Measurements from ENCODE around the gene USP31.

The USP31 gene

DNA sequence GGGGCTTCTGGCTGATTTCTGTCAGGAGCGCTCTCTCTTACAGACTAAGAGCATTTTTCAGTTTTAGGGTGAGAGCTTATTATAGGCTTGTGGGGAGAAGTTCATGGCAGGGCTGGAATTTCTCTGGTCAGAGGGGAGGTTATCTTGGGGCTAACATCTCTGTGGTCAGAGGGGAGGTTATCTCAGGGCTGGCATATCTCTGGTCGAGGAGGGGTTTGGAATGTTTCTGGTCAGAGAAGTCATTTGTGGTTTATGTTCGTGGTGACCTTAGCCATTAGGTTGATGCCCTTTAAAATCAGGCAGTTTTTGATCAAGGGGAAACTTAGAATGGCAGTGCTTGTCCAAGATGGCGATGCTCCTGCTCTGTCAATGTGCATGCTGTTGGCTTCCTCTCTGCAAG lies 10.8 kb upstream of the USP31 start:
- TF ChIP-seq, protein P1, sequence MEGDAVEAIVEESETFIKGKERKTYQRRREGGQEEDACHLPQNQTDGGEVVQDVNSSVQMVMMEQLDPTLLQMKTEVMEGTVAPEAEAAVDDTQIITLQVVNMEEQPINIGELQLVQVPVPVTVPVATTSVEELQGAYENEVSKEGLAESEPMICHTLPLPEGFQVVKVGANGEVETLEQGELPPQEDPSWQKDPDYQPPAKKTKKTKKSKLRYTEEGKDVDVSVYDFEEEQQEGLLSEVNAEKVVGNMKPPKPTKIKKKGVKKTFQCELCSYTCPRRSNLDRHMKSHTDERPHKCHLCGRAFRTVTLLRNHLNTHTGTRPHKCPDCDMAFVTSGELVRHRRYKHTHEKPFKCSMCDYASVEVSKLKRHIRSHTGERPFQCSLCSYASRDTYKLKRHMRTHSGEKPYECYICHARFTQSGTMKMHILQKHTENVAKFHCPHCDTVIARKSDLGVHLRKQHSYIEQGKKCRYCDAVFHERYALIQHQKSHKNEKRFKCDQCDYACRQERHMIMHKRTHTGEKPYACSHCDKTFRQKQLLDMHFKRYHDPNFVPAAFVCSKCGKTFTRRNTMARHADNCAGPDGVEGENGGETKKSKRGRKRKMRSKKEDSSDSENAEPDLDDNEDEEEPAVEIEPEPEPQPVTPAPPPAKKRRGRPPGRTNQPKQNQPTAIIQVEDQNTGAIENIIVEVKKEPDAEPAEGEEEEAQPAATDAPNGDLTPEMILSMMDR (IDR thresholded peaks at IDR 0.05; ENCODE audit: control insufficient read depth, insufficient read depth, low read depth, low read length, missing control alignments) = no peak

DNA sequence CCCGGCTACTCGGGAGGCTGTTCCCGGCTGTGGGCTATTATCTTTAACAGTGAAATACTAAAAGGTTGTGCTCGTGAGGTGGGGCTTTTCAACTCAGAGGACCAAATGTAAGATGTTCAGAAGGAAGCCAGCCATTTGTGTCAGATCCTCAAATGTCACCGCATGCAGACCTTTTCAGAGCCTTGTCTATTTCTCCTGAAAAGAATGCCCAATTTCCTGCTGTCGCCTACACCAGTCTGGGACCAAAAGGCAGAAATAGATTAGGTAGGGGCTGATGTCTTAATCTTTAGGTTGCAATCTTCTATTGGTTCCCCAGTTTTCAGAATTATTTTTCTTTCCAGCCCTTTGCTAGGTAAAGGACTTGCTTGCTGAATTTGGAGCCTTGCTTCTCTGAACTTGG lies 8.9 kb upstream of the USP31 start:
- no peak overlapping the region for H3K4me3 ChIP-seq (ENCODE audit: control insufficient read depth, low read depth, low read length)
- TF ChIP-seq, protein P1 (IDR thresholded peaks at IDR 0.05; ENCODE audit: control insufficient read depth, insufficient read depth, low read depth, low read length, missing control alignments) = no peak
- DNase-seq (ENCODE audit: low read depth) = no peak

More for the DNA sequence above, 10.8 kb upstream of the USP31 start:
- DNase-seq (ENCODE audit: low read depth) = no peak
- H3K4me3 ChIP-seq (ENCODE audit: control insufficient read depth, low read depth, low read length) = no peak overlapping the region

DNA sequence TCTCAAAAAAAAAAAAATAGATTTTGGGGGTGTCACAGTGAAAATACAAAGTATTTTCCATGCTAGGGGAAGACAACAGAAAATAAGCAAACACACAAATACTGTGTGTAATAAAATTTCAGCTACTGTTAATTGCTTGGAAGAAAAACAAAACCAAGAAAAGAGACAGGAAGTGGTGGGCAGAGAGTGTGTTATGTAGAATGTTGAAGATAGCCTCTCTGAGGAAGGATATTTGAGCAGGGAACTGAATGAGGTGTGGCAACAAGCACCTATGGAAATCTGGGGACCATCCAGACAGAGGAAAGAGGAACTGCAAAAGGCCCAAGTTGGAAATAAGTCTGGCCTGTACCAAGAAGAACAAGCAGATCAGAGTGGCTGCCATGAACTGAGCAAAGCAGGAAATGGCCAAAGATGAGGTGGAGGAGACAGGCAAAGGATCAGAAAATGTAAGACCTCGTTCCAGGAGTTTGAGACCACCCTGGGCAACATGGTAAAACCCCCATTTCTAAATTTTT lies 7.8 kb upstream of the USP31 start:
- no peak overlapping the region for H3K4me3 ChIP-seq (ENCODE audit: control insufficient read depth, low read depth, low read length)
- TF ChIP-seq, protein P1 (IDR thresholded peaks at IDR 0.05; ENCODE audit: control insufficient read depth, insufficient read depth, low read depth, low read length, missing control alignments) = no peak
- DNase-seq (ENCODE audit: low read depth) = no peak

DNA sequence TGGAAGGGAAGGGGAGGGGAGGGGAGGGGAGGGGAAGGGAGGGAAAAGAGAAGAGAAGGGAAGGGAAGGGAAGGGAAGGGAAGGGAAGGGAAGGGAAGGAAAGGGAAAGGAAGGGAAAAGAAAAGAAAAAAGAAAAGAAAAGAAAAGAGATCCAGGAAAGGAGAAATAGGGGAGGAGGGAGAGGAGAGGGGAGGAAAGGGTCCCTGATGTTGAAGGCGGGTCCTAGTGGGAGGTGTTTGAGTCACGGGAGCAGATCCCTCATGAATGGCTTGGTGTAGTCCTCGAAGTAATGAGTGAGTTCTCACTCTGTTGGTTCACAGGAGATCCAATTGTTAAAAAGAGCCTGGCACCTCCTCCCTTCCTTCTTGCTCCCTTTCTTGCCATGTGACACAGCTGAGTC lies 6.9 kb upstream of the USP31 start:
- H3K4me3 ChIP-seq (ENCODE audit: control insufficient read depth, low read depth, low read length) = no peak overlapping the region
- no peak for DNase-seq (ENCODE audit: low read depth)
- TF ChIP-seq, protein P1 (IDR thresholded peaks at IDR 0.05; ENCODE audit: control insufficient read depth, insufficient read depth, low read depth, low read length, missing control alignments) = no peak

DNA sequence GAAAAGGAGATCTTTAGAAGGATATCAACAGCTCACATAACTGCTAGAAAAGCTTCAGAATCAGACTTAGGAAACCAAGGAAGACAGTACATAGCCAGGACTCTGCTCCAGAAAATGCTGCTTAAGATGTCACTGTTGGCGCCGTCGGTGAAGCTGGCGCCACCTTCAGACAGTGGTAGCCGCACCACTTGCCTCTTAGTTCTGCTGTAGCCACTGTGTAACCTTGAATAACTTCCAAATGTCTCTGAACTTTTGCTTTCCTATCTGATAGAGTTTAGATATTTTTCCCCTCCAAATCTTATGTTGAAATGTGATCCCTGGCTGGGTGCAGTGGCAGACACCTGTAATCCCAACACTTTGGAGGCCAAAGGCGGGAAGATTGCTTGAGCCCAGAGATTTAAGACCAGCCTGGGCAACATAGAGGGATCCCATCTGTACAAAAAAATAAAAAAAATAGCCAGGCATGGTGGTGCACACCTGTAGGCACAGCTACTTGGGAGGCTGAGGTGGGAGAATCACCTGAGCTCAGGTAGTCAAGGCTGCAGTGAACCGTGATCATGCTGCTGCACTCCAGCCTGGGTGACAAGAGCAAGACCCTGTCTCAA lies 6.3 kb upstream of the USP31 start:
- no peak overlapping the region for H3K4me3 ChIP-seq (ENCODE audit: control insufficient read depth, low read depth, low read length)
- no peak for DNase-seq (ENCODE audit: low read depth)
- TF ChIP-seq, protein P1 (IDR thresholded peaks at IDR 0.05; ENCODE audit: control insufficient read depth, insufficient read depth, low read depth, low read length, missing control alignments) = peak; percentile 40

DNA sequence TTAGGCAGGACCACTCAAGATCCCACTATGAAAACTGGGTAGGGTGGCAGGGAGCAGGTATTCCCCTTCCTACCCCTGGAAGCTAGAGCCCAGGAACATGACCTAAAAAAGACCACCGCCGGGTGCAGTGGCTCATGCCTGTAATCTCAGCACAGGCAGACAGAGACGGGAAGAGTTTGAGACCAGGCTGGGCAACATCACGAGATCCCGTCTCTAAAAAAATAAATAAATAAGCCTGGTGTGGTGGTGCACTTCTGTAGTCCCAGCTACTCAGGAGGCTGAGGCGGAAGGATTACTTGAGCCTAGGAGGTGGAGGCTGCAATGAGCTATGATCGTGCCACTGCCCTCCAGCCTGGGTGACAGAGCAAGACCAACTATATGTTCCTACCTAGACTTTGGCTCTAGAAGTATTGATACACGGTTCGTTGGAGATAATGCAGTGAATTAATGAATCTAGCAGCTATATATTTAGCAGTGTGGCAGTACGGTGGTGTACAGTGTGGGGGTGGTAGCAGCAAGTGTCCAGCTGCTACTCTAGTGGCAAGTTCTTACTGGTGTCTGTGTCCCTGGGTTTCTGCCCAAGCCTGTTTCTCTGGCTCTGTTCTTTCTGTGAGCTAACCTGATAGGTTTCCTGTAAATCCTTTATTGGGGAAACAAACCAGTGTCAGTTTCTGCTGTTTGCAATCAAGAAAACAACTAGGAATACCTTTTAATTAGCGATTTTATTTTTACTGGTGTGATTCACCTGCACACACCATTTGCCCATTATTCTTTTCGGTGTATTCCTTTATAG lies 3.3 kb upstream of the USP31 start:
- TF ChIP-seq, protein P1 (IDR thresholded peaks at IDR 0.05; ENCODE audit: control insufficient read depth, insufficient read depth, low read depth, low read length, missing control alignments) = no peak
- no peak overlapping the region for H3K4me3 ChIP-seq (ENCODE audit: control insufficient read depth, low read depth, low read length)
- no peak for DNase-seq (ENCODE audit: low read depth)
